LNCaP clone FGC (cell line): ENCODE data around the gene HMMR.

Experiments used
- DNase-seq: peaks from one replicate; pipeline ENCODE4 v3.0.0-alpha.2; 2011; ENCODE audit warnings: low read depth
- H3K4me3 ChIP-seq: 2 replicates; pipeline ENCODE4 v1.5.1; 2011; ENCODE audit warnings: mild to moderate bottlenecking, low read depth, low read length, control low read depth
- TF ChIP-seq, protein P1 (sequence below): IDR thresholded peaks from 2 replicates; pipeline ENCODE4 v1.5.1; 2012; ENCODE audit warnings: mild to moderate bottlenecking; ENCODE audit not compliant: control insufficient read depth, insufficient read depth; ENCODE audit errors: extremely low read depth

HMMR gene

DNA sequence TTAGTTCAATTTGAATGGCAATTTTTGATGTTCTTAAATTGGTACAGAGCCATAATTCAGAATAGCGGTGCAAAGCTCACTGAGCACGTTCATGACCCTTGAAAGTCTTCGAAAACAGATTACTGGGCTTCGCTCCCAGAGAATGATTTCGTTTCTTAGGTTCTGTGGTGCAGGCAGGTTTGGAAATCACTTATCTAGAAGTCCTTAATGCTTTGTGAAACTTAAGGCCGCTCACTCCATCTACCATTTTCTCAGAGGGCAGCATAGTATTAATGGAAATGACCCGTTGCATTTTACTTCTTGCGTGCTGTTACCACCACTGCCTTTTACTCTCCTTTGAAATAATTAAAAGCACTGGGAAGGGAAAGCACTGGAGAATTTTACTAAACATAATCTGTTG lies 42.1 kb downstream of the HMMR start:
- H3K4me3 ChIP-seq = peak overlapping the region; percentile 80
- no peak for DNase-seq
- TF ChIP-seq, protein P1, sequence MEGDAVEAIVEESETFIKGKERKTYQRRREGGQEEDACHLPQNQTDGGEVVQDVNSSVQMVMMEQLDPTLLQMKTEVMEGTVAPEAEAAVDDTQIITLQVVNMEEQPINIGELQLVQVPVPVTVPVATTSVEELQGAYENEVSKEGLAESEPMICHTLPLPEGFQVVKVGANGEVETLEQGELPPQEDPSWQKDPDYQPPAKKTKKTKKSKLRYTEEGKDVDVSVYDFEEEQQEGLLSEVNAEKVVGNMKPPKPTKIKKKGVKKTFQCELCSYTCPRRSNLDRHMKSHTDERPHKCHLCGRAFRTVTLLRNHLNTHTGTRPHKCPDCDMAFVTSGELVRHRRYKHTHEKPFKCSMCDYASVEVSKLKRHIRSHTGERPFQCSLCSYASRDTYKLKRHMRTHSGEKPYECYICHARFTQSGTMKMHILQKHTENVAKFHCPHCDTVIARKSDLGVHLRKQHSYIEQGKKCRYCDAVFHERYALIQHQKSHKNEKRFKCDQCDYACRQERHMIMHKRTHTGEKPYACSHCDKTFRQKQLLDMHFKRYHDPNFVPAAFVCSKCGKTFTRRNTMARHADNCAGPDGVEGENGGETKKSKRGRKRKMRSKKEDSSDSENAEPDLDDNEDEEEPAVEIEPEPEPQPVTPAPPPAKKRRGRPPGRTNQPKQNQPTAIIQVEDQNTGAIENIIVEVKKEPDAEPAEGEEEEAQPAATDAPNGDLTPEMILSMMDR = no peak

DNA sequence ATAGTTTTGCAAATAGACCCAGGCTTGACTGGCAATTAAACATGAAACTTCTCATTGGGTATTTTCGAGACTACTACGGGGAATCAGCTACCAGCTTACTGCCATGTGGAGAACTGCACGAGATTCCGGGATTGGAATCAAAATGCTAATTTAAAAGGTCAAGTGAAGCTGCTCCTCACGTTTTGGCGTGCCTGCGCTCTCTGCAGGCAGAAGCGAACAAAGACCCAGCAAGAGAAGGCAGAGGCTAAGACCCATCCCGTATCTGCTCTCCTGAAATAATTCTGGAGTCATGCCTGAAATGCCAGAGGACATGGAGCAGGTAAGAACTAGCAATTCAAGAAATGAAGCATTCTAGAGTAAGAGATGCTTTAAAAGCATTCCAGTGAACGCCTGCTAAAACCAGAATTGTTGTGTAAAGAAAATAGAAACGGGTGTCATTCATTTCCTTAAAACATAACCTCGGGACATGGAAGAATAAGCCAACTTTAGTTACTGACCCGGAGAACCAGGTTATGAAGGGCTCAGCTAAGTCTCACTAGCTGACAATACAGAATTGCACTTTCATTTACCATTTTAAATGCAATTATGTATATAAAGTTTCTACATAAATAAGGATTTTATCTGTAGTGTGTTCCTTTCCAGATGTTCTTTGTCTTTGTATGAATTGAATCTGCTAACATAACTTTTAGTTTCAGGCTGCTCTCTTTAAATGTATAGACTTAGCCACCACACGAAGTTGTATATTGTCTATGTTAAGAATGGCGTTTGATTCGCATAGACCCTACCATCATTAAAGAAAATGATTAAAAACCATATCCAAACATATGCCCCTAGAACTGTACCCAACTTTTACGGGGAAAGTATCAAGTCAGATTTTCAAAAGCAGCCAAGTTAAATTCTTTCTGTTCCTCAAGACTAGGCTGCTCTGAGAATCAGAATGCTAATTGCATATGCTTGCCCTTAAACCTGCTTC lies 43.0 kb downstream of the HMMR start:
- DNase-seq = peak; percentile 51
- peak overlapping the region; percentile 80 for H3K4me3 ChIP-seq
- TF ChIP-seq, protein P1 = peak; percentile 48

DNA sequence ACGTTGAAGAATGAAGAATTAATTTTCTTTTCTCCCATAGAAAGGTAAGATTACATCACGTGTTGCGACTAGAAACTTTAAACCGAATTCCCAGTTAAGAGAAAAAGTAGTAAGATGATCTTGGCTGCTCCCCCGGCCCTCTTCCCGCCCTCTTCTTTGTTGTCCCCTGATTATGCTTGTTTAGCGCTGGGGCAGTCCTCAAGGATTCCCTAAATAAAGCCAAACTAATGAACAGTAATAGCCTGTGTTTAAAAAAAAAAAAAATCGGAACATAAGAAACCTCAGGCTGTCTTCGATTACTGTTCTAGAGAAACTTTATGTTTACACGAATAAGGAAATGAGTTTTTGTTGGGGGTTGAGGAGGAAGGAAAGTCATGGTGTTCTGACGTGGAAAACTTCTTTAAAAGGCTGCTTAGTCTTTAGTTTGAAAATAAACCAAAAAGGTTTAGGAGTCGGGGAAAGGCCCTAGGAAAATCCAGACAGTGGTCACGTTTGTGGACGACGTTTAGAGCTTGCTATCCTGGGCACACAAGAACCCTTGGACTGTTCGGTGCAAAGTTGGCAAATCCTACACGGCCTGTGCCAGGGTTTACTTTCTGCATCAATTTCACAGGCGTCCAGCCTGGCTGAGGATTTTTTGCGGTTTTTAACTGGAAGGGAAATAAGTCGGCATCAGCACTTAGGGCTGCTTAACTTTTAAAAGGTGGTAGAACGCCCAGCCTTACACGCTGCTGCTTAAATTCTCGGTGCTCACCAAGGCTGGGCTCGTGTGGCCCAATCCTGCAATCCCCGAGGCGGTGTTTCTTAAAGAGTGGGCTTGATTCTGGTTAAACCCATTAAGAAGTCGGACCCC lies 43.9 kb downstream of the HMMR start:
- H3K4me3 ChIP-seq = peak overlapping the region; percentile 80
- TF ChIP-seq, protein P1 = no peak
- no peak for DNase-seq

DNA sequence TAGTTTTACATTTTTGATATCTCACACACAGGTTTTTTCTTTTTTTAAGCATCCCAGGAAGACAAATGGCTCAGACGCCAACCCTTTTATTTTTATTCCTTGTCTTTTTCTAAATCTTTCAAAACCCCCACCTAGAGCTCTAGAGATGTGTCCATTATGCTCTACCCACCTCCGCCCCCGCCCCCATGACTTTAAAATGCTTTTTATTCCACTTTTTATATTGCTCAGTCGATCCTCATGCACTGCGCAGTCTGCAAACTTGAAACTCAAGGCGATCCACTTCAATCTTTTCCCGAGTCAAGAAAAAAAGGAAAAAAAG lies 44.6 kb downstream of the HMMR start:
- DNase-seq = no peak
- TF ChIP-seq, protein P1 = no peak
- peak overlapping the region; percentile 80 for H3K4me3 ChIP-seq

DNA sequence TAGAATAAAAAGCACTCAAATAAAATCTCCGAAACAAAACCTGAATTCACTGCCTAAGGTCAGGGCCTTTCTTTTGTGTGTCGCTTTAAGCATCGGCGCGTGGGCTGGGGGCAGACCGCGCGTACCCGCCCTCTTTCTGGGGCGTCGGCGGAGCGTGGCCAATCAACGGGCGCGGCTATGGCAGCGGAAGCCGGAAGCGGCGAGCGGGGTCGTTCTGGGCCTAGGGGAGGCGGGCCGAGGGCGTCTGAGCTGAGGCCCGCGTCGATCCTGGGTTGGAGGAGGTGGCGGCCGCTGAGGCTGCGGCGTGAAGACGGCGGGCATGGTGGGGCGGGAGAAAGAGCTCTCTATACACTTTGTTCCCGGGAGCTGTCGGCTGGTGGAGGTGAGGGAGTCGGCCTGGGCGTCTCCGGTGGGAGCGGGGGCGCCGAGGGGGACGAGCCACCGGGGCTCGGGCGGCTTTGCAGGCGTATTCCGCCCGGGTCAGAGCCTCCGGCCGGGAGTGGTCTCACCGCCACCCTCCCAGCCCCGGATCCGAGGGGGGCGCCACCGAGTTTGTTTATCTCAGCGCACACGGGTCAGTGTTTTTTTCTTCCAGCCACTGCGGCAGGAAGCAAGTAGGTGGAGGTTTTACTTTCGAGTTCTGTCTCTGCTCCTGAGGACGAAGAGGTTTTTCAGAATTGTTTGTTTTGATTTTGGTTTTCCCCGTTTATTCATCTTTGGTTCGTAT lies 45.1 kb downstream of the HMMR start, which contains the start of gene MAT2B:
MAT2B (plus strand) TSS at position 252 of the 727 bp plus-strand sequence; CDS start at position 320, 68 bp downstream.
- TF ChIP-seq, protein P1 = peak; percentile 52
- peak within 1 kb of the TSS; percentile 80 for H3K4me3 ChIP-seq
- DNase-seq = peak; percentile 73

DNA sequence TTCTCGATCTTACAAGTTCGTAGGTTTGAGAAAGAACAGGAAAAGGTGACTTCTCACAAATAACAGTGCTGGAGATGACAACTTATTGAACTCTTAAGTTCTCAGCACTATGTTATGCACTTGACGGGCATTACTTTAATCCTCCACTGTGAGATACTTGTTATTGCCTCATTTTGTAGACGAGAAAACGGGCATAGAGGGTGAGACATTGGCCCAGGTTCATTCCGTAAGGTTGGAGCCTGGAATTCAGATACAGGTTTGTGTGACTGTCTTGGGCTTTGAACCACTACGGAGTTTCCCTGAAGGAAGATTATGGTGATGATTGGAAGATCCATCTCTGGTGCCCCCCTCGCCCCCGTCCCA lies 45.6 kb downstream of the HMMR start:
- TF ChIP-seq, protein P1 = no peak
- no peak for DNase-seq
- H3K4me3 ChIP-seq = peak overlapping the region; percentile 80
